Gastroesophageal sphincter (tissue), 3 donors: ENCODE results near the gene MSN.

ENCODE experiments used
- EP300 ChIP-seq: sonication (generic); formaldehyde crosslinking; IDR thresholded peaks from one replicate; pipeline ENCODE4 v1.6.1; 2017; ENCODE audit warnings: antibody characterized with exemption, mild to moderate bottlenecking
- POLR2A ChIP-seq, 2 donors: fragments of 450-650 bp; IDR thresholded peaks; one replicate each; pipeline ENCODE4 v1.6.1; 2017; ENCODE audit warnings: antibody characterized with exemption in 2 of 2, mild to moderate bottlenecking in 2 of 2, moderate library complexity in 1 of 2
- POLR2AphosphoS5 ChIP-seq: sonication (generic); formaldehyde crosslinking; IDR thresholded peaks from one replicate; pipeline ENCODE4 v1.6.1; 2017; ENCODE audit warnings: antibody characterized with exemption
- TF ChIP-seq, protein P1 (sequence below), 4 experiments: fragments of 200-600 bp in 2 of 4; fragments of 450-650 bp in 2 of 4; sonication (generic) in 1 of 4; IDR thresholded peaks; one replicate each; pipeline ENCODE4 v1.5.1; 2017 to 2019; ENCODE audit warnings: antibody characterized with exemption in 4 of 4, mild to moderate bottlenecking in 2 of 4, moderate library complexity in 2 of 4

DNA sequence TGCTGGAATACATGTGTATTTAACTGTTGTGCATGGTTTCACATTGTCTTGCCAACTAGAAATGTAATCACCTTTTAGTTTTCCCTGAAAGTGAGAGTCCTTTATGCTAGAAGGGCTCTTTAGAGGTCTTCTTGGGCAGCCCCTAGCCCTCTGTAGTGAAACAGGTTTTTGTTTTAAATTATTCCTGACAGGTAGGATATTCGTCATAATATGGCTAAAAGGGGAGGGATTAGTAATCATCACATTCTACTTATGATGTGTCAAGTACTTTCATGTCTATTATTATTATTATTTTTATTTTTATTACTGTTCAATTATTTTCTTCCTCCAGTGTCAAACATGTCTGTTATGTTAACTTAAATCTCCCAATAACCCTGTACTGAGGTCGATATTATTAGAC, 35.5 kb downstream of the MSN start:
- TF ChIP-seq, protein P1, sequence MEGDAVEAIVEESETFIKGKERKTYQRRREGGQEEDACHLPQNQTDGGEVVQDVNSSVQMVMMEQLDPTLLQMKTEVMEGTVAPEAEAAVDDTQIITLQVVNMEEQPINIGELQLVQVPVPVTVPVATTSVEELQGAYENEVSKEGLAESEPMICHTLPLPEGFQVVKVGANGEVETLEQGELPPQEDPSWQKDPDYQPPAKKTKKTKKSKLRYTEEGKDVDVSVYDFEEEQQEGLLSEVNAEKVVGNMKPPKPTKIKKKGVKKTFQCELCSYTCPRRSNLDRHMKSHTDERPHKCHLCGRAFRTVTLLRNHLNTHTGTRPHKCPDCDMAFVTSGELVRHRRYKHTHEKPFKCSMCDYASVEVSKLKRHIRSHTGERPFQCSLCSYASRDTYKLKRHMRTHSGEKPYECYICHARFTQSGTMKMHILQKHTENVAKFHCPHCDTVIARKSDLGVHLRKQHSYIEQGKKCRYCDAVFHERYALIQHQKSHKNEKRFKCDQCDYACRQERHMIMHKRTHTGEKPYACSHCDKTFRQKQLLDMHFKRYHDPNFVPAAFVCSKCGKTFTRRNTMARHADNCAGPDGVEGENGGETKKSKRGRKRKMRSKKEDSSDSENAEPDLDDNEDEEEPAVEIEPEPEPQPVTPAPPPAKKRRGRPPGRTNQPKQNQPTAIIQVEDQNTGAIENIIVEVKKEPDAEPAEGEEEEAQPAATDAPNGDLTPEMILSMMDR (IDR thresholded peaks at IDR 0.05): no peak
- TF ChIP-seq POLR2A (IDR thresholded peaks at IDR 0.05) (no peak), POLR2AphosphoS5 (no peak), EP300 (no peak)
